Activated T-cell treated with anti-CD3 and anti-CD28 coated beads for 4 hours (primary cell): Measurements from ENCODE around the gene KDM2A.
A peak's percentile ranks its signal among the peaks of the same experiment; 100 is the strongest.

Source experiments
- DNase-seq: peaks from one replicate; pipeline ENCODE4 v3.0.0-alpha.2; 2020

KDM2A gene

DNA sequence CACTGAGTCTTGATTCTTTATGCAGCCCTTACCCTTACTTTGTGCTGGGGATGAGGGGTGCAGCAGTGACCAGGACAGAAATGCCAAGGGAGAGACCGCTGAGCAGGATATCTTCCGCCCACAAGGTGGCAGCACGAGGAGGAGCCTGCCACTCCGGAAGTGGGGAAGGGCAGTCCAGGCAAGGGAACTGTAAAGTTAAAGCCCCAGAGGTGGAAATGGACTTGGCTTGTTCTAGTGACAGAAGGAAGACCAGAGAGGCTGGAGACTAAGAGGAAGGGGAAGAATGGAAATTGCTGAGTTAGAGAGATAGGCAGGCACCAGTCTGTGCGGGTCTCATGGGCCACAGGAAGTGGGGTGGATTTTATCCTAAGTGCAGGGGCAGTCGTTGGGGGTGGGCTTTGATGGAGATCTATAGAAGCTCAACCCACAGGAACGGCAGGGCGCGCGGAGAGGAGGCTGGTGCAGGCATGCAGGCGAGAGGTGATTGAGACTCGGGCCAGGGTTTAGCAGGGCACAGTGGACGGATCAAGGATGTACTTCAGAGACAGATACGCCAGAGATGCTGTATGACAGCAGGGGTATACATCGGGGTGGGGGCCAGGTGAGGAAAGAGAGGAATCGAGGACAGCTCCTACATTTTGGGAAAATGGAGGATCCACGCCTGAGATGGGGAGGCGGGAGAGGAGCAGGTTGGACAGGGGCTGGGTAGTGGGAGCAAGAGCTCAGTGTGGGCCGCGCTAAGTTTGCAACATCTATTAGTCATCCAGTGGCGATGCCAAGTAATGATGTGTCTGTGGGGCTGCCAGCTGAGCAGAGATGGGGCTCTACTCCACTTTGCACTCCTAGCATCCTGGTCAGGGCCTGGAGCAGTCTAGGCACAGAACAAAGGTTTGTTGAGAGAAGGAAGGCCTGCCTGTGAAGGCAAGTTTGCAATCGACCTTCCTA, 143.9 kb downstream of the KDM2A start:
- peak; percentile 52 for DNase-seq

- DNase-seq, result no peak
Measured at GRCh38 chr11:67264260-67264659, 145.2 kb downstream of the KDM2A start.

- DNase-seq, result no peak
Measured at GRCh38 chr11:67264877-67265632, 146.0 kb downstream of the KDM2A start.

DNA sequence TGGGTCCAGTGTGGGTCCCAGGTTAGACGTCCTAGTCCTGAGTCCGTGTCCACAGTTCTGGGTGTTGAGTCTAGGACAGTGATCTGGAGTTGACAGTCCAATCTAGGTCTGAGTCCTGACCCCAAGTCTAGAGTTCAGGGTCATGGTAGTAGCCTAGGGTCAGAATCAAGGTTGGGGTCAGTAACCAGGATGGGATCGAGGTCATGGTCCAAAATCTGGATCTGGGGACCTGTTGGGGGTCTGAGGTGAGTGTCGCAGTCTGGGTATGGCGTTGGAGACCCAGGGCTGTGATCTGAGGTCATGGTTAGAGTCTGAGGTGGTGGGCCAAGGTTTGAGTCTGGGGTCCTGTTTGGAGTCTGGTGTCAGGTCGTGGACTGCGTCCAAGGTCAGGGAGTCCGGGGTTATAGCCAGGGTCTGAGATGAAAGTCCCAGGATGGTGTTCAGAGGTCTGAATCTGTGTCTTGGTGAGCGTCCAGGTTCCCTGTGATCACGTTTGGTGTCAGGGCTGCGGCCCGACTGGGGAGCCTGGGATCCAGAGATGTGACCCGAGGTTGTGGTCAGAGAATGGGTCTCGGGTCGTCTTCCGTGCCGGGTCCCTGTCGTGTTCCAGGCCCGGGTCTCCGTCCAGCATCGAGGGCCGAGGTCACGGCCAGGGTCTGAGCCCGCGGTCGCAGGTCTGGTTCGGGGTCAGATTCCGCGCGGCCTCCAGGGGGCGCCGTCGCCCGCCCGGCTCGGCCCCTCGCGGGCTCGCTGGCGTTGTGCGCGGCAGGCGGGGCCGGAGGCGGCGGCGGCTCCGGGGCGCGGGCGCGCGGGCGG, 146.8 kb downstream of the KDM2A start:
- DNase-seq, result peak; percentile 66

GRCh38 chr11:67266449-67267187, 147.6 kb downstream of the KDM2A start, which contains the start of gene GRK2:
TSS of gene GRK2 (plus strand) at chr11:67266473. CDS start at chr11:67266700, 227 bp downstream.
- no peak for DNase-seq

DNA sequence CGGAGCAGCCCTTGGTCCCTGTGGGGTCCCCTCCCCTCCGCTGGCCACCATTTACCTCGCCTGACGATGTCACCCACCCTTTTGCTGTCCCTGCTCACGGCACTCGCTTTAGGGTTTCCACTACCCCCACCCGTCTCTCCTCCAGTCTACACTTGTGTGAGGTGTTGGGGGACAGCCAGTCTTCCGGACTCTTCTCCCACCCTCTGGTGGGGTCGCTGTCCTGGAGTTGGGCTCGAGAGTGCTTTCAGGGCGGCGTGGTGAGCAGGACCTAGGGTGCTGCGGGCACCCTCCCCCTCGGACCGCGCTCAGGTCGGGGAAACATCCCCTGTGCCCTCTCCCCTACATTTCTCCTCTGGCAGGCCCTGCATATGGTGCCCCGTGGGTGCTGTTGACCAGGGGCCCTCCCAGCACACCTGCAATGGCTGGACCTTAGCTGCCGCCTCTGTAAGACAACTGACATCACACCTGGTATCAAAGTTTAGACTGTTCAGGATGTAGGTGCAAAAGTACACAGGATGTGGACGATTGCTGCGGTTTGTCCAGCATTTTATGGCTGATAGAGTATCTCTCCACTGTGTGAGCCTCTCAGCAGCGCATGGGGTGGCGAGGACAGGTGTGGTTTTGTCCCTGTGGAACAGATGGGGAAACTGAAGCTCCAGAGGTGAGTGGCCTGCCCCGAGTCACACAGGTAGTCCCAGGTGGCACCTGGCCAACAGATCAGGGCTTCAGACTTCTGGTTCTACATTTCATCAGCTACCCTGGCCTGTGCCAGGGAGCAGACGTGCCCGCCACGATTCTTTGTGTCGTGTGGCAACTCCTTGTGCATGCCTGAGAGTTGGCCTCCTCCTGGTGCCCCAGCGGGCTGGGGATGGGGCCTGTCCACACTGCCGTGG, 148.4 kb downstream of the KDM2A start:
- DNase-seq, result no peak

DNA sequence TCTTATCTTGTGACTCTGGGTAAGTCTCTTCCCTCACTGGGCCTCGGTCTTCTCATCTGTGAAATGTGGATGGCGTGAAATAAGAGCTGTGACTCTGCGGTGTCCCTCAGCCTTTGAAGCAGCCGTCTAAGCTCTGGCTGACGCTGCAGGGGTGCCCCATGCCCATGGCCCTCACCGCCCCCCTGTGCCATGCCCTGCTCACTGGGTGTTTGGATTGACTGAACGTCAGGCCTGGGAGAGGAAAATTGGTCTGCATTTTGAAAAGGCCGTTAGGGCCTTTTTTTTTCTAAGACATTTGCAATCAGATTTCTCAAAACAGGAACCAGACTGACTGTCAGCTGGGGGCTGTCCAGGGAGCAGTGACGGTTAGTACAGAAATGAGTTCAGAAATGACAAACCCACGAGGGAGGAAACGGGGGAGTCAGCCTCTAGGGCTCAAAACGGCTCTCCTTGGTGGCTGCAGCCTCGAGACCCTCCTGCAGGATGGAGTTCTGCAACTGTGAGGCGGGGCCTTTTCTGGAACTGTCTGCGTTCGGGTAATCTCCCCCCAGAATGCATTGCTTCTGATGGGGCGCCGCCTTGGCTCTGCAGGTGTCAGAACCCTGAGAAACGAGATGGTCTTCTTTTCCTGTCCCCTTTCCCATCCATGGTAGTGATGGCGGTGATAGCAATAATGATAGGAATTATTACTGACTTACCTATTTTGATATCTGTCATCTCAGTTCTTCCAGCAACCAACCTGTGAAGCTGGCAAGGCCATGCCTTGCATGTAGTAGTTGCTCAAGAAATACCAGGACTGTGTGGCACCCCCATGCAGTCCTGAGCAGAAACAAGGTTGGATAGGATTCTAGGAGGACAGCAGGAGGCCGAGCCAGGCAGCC, 149.3 kb downstream of the KDM2A start:
- DNase-seq, result no peak

DNA sequence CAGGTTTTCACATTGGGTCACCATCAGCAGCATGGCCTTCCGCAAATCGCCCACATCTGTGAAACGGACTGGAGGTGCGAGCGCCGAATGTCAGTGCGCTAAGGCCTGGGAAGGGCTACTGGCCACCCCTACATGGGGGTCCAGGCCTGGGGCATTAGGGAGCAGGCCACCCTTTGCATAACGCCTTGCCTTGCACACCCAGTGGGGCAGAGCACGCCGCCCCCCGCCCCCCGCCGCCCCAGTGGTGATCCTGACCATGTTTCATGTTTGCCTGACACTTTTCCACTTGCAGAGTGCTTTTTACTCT, 149.9 kb downstream of the KDM2A start:
- DNase-seq, result no peak

DNA sequence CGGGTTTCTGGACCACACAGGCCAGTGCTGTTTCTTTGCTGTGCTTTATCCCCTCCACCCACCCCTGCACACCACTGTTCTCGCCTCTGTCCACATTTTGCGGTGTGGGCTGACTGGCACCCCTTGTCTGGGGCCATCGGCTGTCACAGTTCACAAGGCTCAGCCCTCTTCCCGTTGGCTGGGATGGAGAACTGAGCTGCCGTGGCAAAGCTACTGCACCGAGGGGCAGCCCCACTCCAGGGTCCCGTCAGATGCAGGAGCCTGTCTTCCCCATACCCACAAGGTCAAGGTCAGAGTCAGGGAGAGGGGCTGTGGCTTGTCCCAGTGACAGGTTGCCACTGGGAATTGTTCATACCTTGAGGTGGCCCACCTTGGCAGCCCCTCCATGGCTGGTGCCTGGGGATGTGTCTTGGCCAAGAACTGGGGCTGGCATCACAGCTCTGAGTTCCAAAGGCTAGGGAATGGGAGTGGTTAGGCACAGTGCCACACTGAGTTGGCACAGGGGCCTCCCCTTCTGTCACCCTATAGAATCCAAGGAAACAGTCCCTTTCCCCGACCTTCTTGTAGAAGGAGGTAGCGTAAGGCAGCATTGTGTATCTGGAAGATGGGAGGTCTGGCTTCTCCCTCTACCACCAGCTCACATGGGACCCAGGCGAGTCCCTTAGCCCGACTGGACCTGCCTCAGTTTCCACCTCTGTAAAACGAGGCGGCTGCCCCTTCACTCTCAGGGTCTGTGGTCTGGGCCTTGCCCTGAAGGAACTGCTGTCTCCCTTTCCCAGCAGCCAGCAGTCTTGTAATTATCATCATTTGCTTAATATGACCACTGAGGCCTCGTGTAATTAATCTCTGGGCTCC, 150.6 kb downstream of the KDM2A start:
- DNase-seq, result no peak

DNA sequence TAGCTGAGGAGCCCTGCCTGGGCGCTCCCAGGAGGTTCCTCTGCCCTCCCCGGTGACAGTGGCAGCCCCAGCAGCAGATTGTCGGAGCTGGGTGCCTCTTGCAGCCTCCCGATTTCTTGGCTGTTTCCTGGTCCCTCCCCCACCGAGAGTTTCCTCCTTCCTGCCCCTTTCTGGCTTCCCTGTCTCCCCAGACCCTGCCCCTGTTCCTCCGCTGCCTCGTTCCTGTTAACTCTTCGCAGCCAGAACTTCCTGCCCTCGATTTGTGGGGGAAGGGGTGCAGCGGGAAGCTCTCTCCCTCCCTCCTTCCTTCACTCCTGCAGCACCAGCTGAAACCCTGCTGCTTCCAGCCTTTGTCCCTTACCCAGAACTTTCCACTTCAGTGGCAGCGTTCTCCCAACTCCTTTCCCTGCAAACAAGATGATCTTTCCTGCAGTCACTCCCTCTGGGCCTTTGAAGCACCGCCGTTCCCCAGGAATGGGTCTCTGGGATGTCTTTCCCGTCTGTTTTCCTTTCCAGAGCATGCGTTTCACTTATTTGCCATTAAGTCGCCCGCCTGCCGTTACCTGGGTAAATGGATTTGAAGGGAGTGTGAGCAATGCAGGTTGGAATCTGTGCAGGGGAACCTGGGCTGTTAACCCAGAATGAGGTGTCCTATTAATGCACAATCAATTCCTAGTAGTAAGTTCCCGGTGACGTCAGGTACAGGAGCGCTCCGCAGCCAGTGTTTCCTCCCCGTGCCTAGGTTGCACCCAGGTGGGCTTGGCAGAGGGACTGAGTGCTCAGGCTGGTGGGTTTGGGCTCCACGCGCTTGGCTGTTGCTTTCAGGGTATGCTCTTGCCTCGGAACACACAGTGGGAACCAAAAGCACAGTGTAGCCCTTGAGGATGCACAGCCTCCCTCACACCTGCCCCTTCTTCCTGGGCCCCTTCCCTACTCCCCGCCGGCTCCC, 151.5 kb downstream of the KDM2A start:
- DNase-seq, result no peak

DNA sequence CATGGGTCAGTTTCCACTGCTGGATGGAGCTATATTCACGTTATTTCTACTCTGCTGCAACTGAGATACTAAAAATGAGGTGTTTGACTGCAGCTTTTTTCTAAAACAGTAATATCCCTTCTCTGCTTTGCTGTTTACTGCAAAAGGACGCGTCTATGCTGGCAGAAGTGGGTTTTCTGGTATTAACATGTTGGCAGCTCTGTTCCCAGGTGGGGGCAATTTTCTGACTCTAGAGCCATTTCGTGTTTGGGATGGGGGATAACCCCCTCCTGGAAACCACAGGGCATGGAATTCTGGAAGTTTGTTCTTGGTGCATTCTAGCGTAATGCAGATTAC, 152.1 kb downstream of the KDM2A start:
- DNase-seq, result no peak

GRCh38 chr11:67271541-67272284, 152.7 kb downstream of the KDM2A start:
- DNase-seq, result no peak

GRCh38 chr11:67272327-67273259, 153.5 kb downstream of the KDM2A start:
- DNase-seq, result no peak

DNA sequence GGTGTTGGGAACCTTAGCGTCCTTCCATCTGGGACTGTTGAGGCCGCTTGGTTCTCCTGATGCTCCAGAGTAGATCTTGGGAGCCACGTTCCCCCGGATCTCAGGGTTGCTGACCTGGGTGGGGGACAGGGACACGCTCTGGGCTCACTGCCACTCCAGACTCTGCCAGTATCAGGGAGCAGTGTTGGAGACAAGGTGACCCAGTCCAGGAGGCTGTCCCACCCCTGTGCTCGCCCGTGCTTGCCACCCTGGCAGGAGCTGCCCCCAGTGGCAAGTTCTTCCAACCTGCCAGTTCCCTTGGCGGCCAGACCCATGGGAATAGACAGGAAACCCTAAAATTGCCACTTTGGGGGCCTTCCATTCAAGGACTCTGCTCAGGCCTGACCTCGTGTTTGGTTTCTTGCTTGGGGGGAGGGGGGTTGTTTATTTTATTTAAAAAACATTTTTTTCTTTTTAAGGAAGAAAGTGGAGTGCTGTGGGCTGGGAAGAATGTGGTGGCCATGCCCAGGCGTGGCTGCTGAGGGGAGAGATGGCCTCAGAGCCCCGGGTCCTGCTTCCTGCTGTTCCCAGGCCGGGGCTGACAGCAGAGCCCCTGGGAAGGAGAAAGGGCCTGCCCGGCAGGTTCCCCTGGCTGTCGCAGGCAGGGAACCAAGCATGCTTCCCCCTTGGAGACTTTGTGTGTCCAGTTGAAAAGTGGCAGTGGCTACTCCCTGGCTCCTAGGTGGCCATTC, 154.4 kb downstream of the KDM2A start:
- no peak for DNase-seq

- no peak for DNase-seq
Measured at GRCh38 chr11:67274768-67275605, 155.9 kb downstream of the KDM2A start.
